ENCODE results near the gene HSPB1.
"Not testable (repeated sequence)": the region's sequence is repeated elsewhere in the genome, so short reads cannot be mapped to it uniquely, and the experiment has no call there.

HSPB1 gene

DNA sequence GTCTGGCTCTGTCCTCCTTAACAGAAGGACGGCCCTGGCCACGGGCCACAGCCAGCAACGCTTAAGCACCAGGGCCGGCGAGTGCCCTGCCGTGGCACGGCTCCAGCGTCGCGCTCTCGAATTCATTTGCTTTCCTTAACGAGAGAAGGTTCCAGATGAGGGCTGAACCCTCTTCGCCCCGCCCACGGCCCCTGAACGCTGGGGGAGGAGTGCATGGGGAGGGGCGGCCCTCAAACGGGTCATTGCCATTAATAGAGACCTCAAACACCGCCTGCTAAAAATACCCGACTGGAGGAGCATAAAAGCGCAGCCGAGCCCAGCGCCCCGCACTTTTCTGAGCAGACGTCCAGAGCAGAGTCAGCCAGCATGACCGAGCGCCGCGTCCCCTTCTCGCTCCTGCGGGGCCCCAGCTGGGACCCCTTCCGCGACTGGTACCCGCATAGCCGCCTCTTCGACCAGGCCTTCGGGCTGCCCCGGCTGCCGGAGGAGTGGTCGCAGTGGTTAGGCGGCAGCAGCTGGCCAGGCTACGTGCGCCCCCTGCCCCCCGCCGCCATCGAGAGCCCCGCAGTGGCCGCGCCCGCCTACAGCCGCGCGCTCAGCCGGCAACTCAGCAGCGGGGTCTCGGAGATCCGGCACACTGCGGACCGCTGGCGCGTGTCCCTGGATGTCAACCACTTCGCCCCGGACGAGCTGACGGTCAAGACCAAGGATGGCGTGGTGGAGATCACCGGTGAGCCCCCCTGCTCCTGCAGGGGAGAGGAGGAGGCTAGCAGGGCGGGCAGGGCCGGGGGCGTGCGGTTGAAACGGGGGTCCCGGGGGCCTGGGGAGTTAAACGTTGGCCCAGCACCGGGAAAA, at the start of gene HSPB1:
HSPB1 (plus strand) TSS at position 327 of the 855 bp plus-strand sequence; CDS start at position 367, 40 bp downstream.
- DNase-seq = peak; percentile 87

DNA sequence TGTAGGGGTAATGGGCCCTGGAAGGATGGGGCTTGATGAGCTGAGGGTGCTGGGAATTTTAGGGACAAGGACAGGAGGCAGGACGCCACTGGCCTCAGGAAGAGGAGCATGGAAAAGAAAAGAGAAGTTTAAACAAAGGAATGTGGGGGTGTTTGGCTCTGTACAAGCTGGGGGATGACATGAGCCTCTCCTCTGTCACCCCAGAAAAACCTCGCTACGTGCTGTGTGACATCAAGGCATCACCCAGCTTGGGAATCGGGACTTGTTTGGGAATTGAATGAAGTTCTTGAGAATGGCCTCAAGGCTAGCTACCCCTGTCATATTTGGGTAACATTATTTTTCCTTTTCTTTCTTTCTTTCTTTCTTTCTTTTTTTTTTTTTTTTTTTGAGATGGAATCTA, 47.7 kb upstream of the HSPB1 start:
- DNase-seq = no peak

DNA sequence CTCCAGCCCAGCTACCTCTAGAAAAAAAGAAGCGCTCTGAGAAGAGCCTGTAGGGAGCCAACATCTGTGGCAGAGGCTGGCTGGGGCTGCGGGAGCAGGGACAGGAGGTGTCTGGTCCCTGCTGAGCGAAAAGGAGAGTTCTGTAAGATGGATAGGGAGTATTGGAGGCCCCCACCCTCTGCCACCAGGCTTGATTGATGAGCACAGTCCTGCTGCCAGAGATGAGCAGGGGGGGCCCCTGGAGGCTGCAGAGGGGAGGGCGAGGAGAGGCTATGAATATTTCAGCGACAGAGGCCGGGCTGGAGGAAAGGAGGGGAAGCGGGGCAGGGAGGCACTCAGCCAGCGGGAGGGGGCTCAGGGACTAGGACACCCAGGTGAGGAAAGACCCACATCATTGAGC, 44.5 kb upstream of the HSPB1 start:
- no peak for DNase-seq

- DNase-seq = no peak
These were observed 43.1 kb upstream of the HSPB1 start for GRCh38 chr7:76259124-76260093.

DNA sequence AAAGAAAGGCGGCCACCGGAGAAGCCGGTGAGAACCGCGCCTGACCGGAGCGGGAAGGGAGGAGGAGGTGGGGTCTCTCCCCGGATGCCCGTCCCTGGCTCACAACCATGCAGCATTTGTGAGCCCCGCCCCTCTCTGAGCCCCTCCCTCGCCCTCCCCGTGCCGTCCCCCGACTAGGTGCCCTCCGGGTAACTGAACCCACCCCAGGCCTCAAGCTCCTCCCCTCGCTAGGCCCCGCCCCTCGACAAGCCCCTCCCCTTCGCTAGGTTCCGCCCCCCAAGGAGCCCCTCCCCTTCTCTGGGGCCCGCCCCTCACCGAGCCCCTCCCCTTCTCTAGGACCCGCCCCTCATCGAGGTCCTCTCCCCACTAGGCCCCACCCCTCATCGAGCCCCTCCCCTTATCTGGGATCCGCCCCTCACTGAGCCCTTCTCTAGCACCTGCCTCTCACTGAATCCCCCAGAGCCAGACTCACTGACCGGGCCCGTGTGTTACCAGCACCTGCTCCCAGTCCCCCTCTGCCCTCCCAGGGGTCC, 42.2 kb upstream of the HSPB1 start:
- DNase-seq = no peak

DNA sequence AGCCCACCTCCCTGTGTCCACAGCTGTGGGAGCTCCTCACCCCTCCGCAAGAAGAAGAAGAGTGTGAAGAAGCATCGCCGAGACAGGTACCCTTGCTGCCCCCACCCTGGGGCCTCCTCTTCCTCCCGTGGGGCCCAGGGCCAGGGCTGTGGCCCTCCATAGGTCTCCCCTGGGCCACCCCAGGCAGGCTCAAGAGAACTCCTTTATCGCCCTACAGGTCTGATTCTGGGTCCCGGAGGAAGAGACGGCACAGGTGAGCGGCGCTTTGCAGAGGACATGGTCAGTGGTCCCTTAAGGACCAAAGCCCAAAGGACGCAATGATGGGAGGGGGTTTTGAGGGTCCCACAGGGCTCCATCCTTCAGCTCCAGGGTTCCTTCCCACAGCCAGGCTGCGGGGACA, 41.1 kb upstream of the HSPB1 start:
- DNase-seq = no peak

DNA sequence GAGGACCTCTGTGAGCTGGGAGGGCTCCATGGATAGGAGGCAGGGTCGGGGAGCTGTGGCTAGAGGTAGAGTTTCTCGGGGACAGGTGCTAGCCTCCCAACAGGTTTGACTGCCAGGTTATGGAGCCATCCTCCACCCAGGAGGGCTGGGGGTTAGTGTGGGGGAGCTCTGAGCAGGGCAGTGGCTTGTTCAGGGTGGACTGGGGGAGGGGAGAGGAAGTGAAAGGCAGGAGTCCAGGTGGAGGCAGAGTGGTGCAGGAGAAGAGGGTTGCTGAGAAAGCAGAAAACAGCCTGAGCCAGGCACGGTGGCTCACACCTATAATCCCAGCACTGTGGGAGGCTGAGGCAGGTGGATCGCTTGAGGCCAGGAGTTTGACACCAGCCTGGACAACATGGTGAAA, 40.5 kb upstream of the HSPB1 start:
- DNase-seq = no peak

DNA sequence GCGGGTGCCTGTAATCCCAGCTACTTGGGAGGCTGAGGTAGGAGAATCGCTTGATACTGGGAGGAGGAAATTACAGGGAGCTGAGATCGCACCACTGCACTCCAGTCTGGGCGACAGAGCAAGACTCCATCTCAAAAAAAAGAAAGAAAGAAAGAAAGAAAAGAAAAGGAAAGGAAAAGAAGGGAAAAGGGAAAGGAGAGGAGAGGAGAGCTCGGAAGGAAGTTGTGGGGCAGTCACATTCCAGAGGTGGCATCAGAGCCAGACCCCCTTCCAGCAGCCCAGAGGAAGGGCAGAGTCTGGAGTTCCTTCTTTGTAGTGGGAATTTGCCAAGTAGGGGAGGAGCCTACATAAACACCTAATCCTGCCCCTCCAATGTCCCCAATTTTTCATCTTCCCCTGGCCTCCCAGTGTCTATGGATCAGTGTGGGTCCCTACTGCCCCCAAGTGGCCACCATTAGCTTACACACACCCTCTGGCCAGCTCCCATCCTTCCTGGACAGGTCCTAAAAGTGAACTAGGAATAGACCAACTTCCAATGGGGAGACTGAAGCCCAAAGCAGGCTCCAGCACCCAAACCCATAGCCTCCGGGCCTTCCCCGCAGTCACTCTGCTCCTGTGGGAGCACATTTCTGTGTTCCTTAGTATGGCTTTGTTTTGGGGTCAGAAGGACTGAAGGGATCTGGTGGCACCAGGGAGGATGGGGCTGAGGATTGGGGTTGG, 39.6 kb upstream of the HSPB1 start:
- peak; percentile 77 for DNase-seq

DNA sequence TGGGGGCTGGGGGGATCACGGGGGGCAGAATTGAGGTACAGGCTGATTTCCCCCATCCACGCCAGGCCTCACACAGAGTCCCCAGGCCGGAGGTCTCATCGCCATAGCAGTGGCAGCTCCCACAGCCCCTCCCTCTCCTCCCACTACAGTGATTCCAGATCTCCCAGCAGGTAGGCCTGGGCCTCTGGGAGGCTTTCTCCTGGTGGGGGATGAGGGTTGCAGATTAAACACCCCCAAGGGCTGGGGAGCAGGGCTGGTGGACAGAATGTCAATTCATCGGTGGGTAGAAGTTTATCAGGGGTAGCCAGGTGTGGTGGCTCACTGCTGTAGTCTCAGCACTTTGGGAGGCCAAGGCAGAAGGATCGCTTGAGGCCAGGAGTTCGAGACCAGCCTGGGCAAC, 37.2 kb upstream of the HSPB1 start:
- DNase-seq = no peak

DNA sequence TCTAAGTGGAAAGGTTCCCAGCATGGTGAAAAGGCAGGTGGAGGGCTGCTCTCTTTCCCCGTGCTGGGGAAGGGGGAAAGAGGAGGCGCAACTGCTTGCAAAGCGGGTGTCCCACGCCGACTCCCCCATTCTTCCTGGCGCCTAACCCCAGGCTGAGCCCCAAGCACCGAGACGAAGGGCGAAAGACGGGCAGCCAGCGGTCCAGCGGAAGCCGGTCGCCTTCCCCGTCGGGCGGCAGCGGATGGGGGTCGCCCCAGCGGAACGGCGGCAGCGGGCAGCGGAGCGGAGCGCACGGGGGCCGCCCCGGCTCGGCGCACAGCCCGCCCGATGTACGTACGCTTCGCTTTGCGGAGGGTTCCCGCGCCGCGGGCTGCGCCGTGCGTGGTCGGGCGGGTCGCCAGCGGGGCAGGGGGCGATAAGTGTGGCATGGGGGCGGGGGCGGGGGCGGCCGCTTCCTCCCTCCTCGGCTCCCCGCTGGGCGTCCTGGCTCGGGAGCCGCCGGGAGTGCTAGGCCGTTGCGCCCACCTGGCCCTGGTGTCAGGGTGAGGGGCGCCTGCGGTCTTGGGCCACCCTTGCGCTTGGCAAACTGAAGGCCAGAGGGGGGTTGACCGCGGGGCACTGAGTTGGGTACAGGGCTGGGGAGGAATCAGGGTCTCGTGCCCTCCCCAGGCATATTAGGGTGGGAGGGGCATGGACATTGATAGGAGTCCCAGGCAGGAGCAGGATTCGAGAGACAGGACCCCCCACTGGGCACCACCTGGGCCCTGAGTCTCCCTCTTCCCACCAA, 35.2 kb upstream of the HSPB1 start:
- DNase-seq = no peak

DNA sequence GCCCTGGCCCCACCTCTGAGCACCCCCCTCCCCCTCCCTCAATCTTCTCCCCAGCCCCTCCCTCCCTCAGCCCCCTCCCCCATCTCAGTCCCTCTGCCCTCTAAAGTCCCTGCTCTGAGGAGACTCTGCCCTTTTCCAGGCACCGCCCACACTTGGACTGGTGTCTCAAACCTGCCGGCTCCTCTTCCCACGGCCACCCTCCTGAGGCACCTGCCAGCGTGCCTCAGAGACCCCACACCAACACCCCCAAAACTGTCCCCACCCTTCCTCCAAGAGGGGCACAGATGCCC, 34.6 kb upstream of the HSPB1 start:
- DNase-seq = no peak

GRCh38 chr7:76268376-76268775, 34.1 kb upstream of the HSPB1 start:
- DNase-seq = no peak

DNA sequence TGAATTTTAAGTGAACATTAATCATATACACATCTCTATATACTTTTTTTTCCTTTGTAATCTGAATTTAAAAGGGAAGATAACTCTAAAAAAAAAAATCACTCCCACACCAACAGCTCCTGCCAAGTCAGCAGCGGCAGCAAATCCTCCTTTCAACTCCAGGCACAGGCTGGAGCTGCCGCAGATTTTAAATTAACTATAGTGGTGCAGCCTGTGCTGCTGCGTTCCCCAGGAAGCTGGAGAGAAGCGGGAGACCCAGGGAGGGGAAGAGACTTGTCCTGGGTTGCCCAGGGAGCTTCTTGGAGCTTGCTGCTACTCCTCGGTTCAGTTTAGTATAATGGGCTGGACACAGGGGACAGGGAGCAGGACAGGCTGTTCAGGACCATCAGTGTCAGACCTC, 32.6 kb upstream of the HSPB1 start:
- no peak for DNase-seq

DNA sequence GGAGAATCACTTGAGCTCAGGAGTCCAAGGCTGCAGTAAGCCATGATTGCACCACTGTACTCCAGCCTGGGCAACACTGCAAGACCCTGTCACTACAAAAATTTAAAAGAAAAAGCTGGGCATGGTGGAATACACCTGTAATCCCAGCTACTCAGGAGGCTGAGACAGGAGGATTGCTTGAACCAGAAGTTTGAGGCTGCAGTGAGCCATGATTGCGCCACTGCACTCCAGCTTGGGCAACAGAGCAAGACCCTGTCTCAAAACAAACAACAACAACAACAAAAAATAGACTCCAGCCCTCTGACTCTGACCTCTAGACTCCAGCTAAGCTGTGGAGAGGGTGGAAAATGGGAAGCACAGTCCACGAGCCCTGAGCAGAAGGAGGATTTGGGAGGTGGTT, 31.1 kb upstream of the HSPB1 start:
- DNase-seq = not testable (repeated sequence)

- no peak for DNase-seq
These were observed 30.3 kb upstream of the HSPB1 start for GRCh38 chr7:76272142-76272541.

- DNase-seq = peak; percentile 57
These were observed 29.5 kb upstream of the HSPB1 start for GRCh38 chr7:76272851-76273497.

- no peak for DNase-seq
These were observed 29.0 kb upstream of the HSPB1 start for GRCh38 chr7:76273503-76273902.

DNA sequence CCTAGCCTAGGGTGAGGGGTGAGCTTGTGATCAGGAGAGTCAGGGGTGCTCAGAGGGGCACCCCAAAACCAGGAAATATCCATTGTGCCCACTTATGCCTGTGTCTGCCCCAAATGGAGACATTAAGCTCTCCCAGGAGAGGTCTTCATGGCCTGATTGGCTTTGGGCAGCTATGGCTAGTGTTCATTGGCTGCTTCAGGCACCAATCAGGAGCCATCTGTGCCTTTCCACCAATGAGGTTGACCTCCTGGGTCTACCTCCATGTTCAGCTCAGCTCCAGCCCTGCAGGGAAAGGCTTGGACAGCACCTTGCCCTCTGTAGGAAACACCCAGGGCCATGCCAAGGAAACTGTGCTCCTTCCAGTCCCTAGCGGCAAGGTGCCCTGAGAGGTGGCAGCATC, 23.9 kb upstream of the HSPB1 start:
- DNase-seq = no peak

DNA sequence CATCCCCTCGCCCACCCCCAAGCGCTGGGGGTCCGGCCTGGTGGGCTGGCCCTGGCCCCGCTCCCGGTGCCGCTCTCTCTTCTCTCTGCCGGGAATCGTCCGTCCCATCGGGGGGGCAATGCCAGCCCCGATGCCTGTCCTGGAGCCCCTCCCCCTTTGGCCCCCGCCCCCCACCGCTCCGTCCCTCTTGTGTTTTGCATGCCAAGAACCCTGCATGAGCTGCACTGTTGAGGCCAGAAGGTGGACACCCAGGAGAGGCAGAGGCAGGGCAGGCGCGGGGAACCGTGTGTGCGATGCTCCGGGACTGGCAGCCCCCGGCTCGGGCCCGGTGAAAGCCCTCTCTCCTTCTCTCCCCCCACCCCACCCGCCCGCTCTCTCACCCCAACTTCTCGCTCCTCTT, 22.1 kb upstream of the HSPB1 start:
- DNase-seq = no peak

DNA sequence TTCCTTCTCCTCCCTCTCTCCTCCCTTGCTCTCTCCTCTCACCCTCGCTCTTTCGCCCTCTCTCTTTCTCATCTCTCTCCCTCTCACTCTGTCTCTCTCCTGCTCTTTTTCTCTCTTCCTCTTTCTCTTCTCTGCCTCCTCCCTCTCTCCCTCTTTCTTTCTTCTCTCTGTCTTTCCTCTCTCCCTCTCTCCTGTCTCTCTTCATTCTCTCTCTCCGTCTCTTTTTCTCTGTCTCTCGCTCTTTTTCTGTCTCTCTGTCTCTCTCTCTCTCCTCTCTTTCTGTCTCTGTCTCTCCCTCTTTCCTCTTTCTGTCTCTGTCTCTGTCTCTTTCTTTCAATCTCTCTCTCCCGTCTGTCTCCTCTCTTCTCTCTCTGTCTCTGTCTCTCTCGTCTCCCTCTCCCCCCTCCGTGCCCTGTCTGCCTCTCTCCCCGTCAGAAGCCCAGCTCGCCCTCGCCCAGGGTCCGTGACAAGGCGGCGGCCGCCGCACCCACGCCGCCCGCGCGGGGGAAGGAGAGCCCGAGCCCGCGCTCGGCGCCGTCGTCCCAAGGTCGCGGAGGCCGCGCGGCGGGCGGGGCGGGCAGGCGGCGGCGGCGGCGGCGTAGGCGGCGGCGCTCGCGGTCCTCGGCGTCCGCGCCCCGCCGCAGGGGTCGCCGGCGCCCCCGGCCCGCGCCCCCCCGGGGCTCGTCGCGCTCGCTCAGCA, 21.3 kb upstream of the HSPB1 start:
- DNase-seq = no peak

DNA sequence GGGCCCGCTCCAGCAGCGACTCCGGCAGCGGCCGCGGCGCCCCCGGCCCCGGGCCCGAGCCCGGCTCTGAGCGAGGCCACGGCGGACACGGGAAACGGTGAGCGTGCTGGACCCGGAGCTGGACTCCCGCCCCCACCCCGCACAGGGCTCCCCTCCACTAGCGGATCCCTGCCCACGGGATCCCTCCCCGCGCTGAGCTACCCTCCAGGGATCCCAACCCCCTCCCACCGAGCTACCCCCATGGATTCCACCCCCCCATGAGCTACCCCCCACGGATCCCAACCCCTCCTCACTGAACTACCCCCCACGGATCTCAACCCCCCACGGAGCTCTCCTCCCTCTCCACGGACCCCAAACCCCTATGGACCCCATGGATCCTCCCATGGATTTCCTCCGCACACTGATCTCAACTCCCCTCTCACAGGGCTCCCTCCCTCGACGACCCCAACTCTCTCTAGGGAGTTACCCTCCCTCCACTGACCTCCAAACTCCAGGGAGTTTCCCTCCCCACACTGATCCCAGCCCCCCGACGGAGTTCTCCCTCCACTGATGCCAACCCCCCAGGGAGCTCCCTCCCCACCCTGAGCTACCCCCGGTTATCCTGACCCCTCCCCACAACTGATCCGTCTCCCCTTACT, 20.6 kb upstream of the HSPB1 start:
- DNase-seq = no peak

Measured in COR-L47 (cell line).